Measurements from ENCODE around the gene CNPY4.

CNPY4 gene

GRCh38 chr7:100081535-100082102 lies 37.8 kb upstream of the CNPY4 start, which contains the start of gene ZNF3:
Gene ZNF3 (minus strand): TSS chr7:100081723. CDS start chr7:100077357, 4,366 bp downstream.
- Histone ChIP-seq H3K9me2 (replicated peaks; ENCODE audit: insufficient read depth, low read length) (no peaks in the 10 kb centered on the region), H3K36me3 (replicated peaks; ENCODE audit: insufficient read depth, low read length) (peaks cover 10% of the 10 kb centered on the region; the same call in 1 of the 2 replicates), H3K4me2 (ENCODE audit: low read depth, low read length) (peak within 1 kb of the TSS; percentile 98), H3F3A (ENCODE audit: insufficient read depth, low read length) (peaks cover 14% of the 10 kb centered on the region), H3K27me3 (replicated peaks; ENCODE audit: insufficient read depth, low read length) (no peaks in the 10 kb centered on the region), H4K20me1 (ENCODE audit: insufficient read depth, low read length) (no peaks in the 10 kb centered on the region), H2AFZ (ENCODE audit: low read length) (peak within 1 kb of the TSS; percentile 46), H3K79me2 (ENCODE audit: low read length) (peaks cover 45% of the 10 kb centered on the region), H3K9ac (ENCODE audit: low read length) (peak within 1 kb of the TSS; percentile 92), H3K4me3 (ENCODE audit: low read length) (peak within 1 kb of the TSS; percentile 94), H3K27ac (ENCODE audit: low read length) (peak within 1 kb of the TSS; percentile 93), H3K9me3 (replicated peaks; ENCODE audit: insufficient read depth, low read length) (no peaks in the 10 kb centered on the region), H3K4me1 (ENCODE audit: low read length) (peaks cover 11% of the 10 kb centered on the region)
- TF ChIP-seq CTCF (IDR thresholded peaks at IDR 0.05; ENCODE audit: low read length) (peak; percentile 93), EZH2phosphoT487 (IDR thresholded peaks at IDR 0.05; ENCODE audit: low read length) (no peak)
- DNase-seq, result peak; percentile 99

- TF ChIP-seq CTCF (IDR thresholded peaks at IDR 0.05; ENCODE audit: low read length) (no peak), EZH2 (optimal IDR thresholded peaks at IDR 0.05; ENCODE audit: low read depth, low read length) (no peak), EZH2phosphoT487 (IDR thresholded peaks at IDR 0.05; ENCODE audit: low read length) (no peak)
- Histone ChIP-seq H3K4me3 (ENCODE audit: low read length) (no peak overlapping the region), H3K27me3 (replicated peaks; ENCODE audit: insufficient read depth, low read length) (no peaks in the 10 kb centered on the region), H3K79me2 (ENCODE audit: low read length) (peaks cover 34% of the 10 kb centered on the region), H2AFZ (ENCODE audit: low read length) (peak overlapping the region; percentile 27; the same call in 1 of the 2 replicates), H3K9me3 (replicated peaks; ENCODE audit: insufficient read depth, low read length) (no peaks in the 10 kb centered on the region), H3K9me2 (replicated peaks; ENCODE audit: insufficient read depth, low read length) (no peaks in the 10 kb centered on the region), H3K27ac (ENCODE audit: low read length) (peak overlapping the region; percentile 93; the same call in 1 of the 2 replicates), H3K4me2 (ENCODE audit: low read depth, low read length) (peak overlapping the region; percentile 57; the same call in 1 of the 2 replicates), H3K36me3 (replicated peaks; ENCODE audit: insufficient read depth, low read length) (0 out of 2 replicates have a peak, but pooled peaks cover 5% of the 10 kb centered on the region), H3K4me1 (ENCODE audit: low read length) (peaks cover 11% of the 10 kb centered on the region), H4K20me1 (ENCODE audit: insufficient read depth, low read length) (no peaks in the 10 kb centered on the region), H3K9ac (ENCODE audit: low read length) (0 out of 2 replicates have a peak overlapping the region, but pooled peaks have one; percentile 19), H3F3A (ENCODE audit: insufficient read depth, low read length) (peaks cover 14% of the 10 kb centered on the region)
- DNase-seq, result no peak
These were observed 36.5 kb upstream of the CNPY4 start for GRCh38 chr7:100082978-100083377.

- H3K9me2 ChIP-seq (replicated peaks; ENCODE audit: insufficient read depth, low read length), result no peaks in the 10 kb centered on the region
- peaks cover 18% of the 10 kb centered on the region for H3F3A ChIP-seq (ENCODE audit: insufficient read depth, low read length)
- H3K27ac ChIP-seq (ENCODE audit: low read length), result no peak overlapping the region
- peaks cover 14% of the 10 kb centered on the region for H3K4me1 ChIP-seq (ENCODE audit: low read length)
- no peaks in the 10 kb centered on the region for H3K36me3 ChIP-seq (replicated peaks; ENCODE audit: insufficient read depth, low read length)
- H3K79me2 ChIP-seq (ENCODE audit: low read length), result peaks cover 30% of the 10 kb centered on the region
- H3K27me3 ChIP-seq (replicated peaks; ENCODE audit: insufficient read depth, low read length), result no peaks in the 10 kb centered on the region
- DNase-seq, result no peak
- H3K4me3 ChIP-seq (ENCODE audit: low read length), result no peak overlapping the region
- TF ChIP-seq EZH2 (optimal IDR thresholded peaks at IDR 0.05; ENCODE audit: low read depth, low read length) (no peak), CTCF (IDR thresholded peaks at IDR 0.05; ENCODE audit: low read length) (no peak), EZH2phosphoT487 (IDR thresholded peaks at IDR 0.05; ENCODE audit: low read length) (no peak)
- H2AFZ ChIP-seq (ENCODE audit: low read length), result no peak overlapping the region
- H3K4me2 ChIP-seq (ENCODE audit: low read depth, low read length), result no peak overlapping the region
- H4K20me1 ChIP-seq (ENCODE audit: insufficient read depth, low read length), result no peaks in the 10 kb centered on the region
- H3K9me3 ChIP-seq (replicated peaks; ENCODE audit: insufficient read depth, low read length), result no peaks in the 10 kb centered on the region
- H3K9ac ChIP-seq (ENCODE audit: low read length), result no peak overlapping the region
These were observed 33.9 kb upstream of the CNPY4 start for GRCh38 chr7:100085515-100085914.
